ENCODE results near the gene SLIT1.
A peak's percentile ranks its signal among the peaks of the same experiment; 100 is the strongest.
"Not testable (repeated sequence)": the region's sequence is repeated elsewhere in the genome, so short reads cannot be mapped to it uniquely, and the experiment has no call there.

Gene SLIT1

GRCh38 chr10:97082575-97082974, 103.2 kb downstream of the SLIT1 start:
- not testable (repeated sequence) for DNase-seq (ENCODE audit: low read depth, low spot score)

- no peak for DNase-seq (ENCODE audit: low read depth, low spot score)
These were observed 104.0 kb downstream of the SLIT1 start for GRCh38 chr10:97081621-97082235.

GRCh38 chr10:97080051-97080776, 105.5 kb downstream of the SLIT1 start:
- no peak for DNase-seq (ENCODE audit: low read depth, low spot score)

GRCh38 chr10:97079448-97079847, 106.3 kb downstream of the SLIT1 start:
- DNase-seq (ENCODE audit: low read depth, low spot score) = no peak

- DNase-seq (ENCODE audit: low read depth, low spot score) = no peak
These were observed 106.8 kb downstream of the SLIT1 start for GRCh38 chr10:97078938-97079445.

- no peak for DNase-seq (ENCODE audit: low read depth, low spot score)
These were observed 107.4 kb downstream of the SLIT1 start for GRCh38 chr10:97078261-97078937.

GRCh38 chr10:97076781-97077180, 109.0 kb downstream of the SLIT1 start:
- no peak for DNase-seq (ENCODE audit: low read depth, low spot score)

GRCh38 chr10:97075961-97076525, 109.7 kb downstream of the SLIT1 start:
- no peak for DNase-seq (ENCODE audit: low read depth, low spot score)

- no peak for DNase-seq (ENCODE audit: low read depth, low spot score)
These were observed 110.3 kb downstream of the SLIT1 start for GRCh38 chr10:97075421-97075820.

GRCh38 chr10:97074256-97075145, 111.3 kb downstream of the SLIT1 start:
- DNase-seq (ENCODE audit: low read depth, low spot score) = no peak

- peak; percentile 43 for DNase-seq (ENCODE audit: low read depth, low spot score)
These were observed 112.7 kb downstream of the SLIT1 start for GRCh38 chr10:97072851-97073665.

- DNase-seq (ENCODE audit: low read depth, low spot score) = no peak
These were observed 114.3 kb downstream of the SLIT1 start for GRCh38 chr10:97071496-97071895.

GRCh38 chr10:97069576-97070362, 116.0 kb downstream of the SLIT1 start:
- DNase-seq (ENCODE audit: low read depth, low spot score) = no peak

GRCh38 chr10:97069026-97069425, 116.7 kb downstream of the SLIT1 start:
- DNase-seq (ENCODE audit: low read depth, low spot score) = no peak

GRCh38 chr10:97067716-97068391, 117.9 kb downstream of the SLIT1 start:
- DNase-seq (ENCODE audit: low read depth, low spot score) = no peak

GRCh38 chr10:97066877-97067555, 118.7 kb downstream of the SLIT1 start:
- no peak for DNase-seq (ENCODE audit: low read depth, low spot score)

GRCh38 chr10:97065686-97066660, 119.8 kb downstream of the SLIT1 start:
- no peak for DNase-seq (ENCODE audit: low read depth, low spot score)

Data from brain pericyte (primary cell).